Mesodermal cell (in vitro differentiated cells): Measurements from ENCODE around the gene ELL.

Source experiments
- H3K27ac ChIP-seq: 2 replicates; pipeline ENCODE4 v1.7.0; 2013; ENCODE audit warnings: mild to moderate bottlenecking, low read depth, low read length, moderate library complexity; ENCODE audit not compliant: severe bottlenecking
- H3K36me3 ChIP-seq: 2 replicates; pipeline ENCODE4 v1.7.1; 2013; ENCODE audit warnings: mild to moderate bottlenecking, low read length, moderate library complexity; ENCODE audit not compliant: control insufficient read depth, insufficient read depth
- H3K4me1 ChIP-seq: one replicate; pipeline ENCODE4 v1.7.1; 2013; ENCODE audit warnings: mild to moderate bottlenecking, low read length; ENCODE audit not compliant: insufficient read depth, control insufficient read depth, poor library complexity, severe bottlenecking
- H3K4me3 ChIP-seq: 2 replicates; pipeline ENCODE4 v1.7.0; 2013; ENCODE audit warnings: low read length, control low read depth, mild to moderate bottlenecking; ENCODE audit not compliant: insufficient read depth, poor library complexity, severe bottlenecking; ENCODE audit errors: extremely low read depth
- H3K9me3 ChIP-seq: 2 replicates; pipeline ENCODE4 v1.7.1; 2013; ENCODE audit warnings: mild to moderate bottlenecking, low read length, moderate library complexity; ENCODE audit not compliant: control insufficient read depth
- WGBS, 2 experiments: methylation state at CpG; one replicate each; pipeline ENCODE4 v1.1.5; 2013; ENCODE audit warnings: missing lambda C conversion rate in 2 of 2; ENCODE audit not compliant: insufficient coverage in 2 of 2; 5-methylcytosine and 5-hydroxymethylcytosine counted together

ELL gene

GRCh38 chr19:18517606-18518005 is 4.3 kb downstream of the ELL start:
- Histone ChIP-seq H3K4me3 (no peak overlapping the region), H3K4me1 (peaks cover 24% of the 10 kb centered on the region), H3K27ac (no peak overlapping the region), H3K9me3 (no peaks in the 10 kb centered on the region), H3K36me3 (peaks cover 4% of the 10 kb centered on the region)
- 91 to 96% methylated on average over 3 to 4 of the region's 4 CpGs for WGBS, 2 experiments

DNA sequence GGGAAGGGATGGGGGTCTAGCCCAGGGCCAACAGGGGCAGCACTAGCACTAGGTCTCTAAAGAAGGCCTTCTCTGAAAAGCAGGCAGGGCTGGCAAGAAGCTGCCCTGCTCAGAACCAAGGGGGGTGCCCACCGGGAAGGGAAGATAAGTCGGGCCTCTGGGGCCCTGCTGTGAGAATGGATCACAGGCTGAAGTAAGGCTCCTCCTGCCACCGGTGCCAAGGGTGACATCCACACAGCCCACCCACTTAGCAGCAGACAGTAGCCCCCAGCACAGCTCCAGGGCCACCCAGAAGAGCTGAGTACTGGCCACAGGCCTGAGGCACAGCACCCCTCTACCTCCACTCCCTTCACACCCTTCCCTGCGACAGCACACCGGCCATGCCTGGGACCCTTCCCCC is 5.9 kb downstream of the ELL start:
- peaks cover 4% of the 10 kb centered on the region for H3K36me3 ChIP-seq
- no peak overlapping the region for H3K27ac ChIP-seq
- 74 to 85% methylated on average over 5 of the region's 5 CpGs for WGBS, 2 experiments
- H3K9me3 ChIP-seq, result no peaks in the 10 kb centered on the region
- no peak overlapping the region for H3K4me3 ChIP-seq
- H3K4me1 ChIP-seq, result peaks cover 24% of the 10 kb centered on the region

DNA sequence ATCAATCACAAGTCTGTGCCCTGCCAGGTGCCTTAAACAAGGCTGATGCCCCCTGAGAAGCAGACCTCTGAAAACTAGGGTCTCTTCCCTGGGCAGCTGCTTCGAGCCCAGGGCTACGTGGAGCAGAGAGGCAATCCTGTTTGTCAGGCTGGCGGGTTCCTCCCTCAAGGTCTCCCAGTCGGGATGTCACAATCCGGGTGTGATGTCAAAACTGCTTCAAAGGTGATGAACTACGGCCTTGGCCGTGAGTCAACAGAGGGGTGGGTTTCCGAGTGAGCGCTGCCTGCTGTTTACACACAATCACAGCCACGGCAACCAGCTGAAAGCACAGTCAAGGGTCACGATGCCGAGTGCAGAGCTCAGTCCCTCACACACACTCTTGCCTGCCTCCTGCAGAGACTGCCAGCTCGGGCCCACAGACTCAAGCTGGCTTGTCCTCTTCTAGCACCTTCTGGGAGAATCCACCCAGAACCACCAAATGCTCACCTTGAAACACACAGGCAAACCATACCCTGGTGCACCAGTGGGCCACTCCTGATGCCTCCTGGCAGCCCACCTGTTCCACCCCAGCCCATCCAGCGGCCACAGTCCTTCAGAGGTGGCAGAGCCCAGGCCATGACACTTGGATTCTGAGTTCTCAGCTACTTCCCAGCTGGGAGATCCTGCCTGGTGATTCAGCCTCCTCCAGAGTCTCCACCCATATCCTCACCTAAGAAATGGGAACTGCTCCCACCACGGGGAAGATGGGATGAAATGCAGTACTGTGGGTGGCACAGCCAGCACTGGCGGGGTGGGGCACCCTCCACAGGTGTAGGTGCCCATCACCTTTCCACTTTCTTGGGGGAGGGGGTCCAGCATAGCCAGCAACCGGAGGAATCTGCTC is 6.8 kb downstream of the ELL start:
- Histone ChIP-seq H3K4me1 (peaks cover 24% of the 10 kb centered on the region), H3K9me3 (no peaks in the 10 kb centered on the region), H3K4me3 (no peak overlapping the region), H3K27ac (no peak overlapping the region), H3K36me3 (peaks cover 4% of the 10 kb centered on the region)
- WGBS, 2 experiments, result 82 to 83% methylated on average over 15 to 16 of the region's 17 CpGs

- 84 to 89% methylated on average over 8 to 9 of the region's 11 CpGs for WGBS, 2 experiments
- Histone ChIP-seq H3K4me1 (peaks cover 16% of the 10 kb centered on the region), H3K4me3 (no peak overlapping the region), H3K9me3 (no peaks in the 10 kb centered on the region), H3K36me3 (no peaks in the 10 kb centered on the region), H3K27ac (no peak overlapping the region)
These were observed 8.0 kb downstream of the ELL start for GRCh38 chr19:18513868-18514267.

GRCh38 chr19:18510216-18510615 is 11.7 kb downstream of the ELL start:
- Histone ChIP-seq H3K9me3 (no peaks in the 10 kb centered on the region), H3K36me3 (peaks cover 3% of the 10 kb centered on the region), H3K4me3 (no peak overlapping the region), H3K27ac (no peak overlapping the region), H3K4me1 (peaks cover 21% of the 10 kb centered on the region)
- 93 to 98% methylated on average over 6 to 8 of the region's 8 CpGs for WGBS, 2 experiments

DNA sequence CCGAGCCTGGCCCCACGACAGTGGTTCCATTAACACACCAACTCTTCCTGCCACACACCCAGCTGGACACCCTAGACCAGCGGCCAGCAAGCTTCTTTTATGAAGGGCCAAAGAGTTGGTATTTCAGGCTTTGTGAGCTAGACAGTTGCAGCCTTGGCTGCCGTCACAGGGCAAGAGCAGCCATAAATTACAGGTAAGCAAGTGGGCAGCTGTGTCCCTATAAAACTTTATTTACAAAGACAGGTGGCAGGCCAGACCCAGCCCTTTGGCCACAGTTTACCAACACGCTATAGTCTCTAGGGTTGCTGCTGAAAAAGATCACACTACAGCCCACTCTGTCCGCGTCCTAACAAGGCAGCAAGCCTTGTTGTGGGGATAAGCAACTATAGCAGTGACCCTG is 13.3 kb downstream of the ELL start:
- no peak overlapping the region for H3K4me3 ChIP-seq
- H3K9me3 ChIP-seq, result no peaks in the 10 kb centered on the region
- H3K36me3 ChIP-seq, result peaks cover 3% of the 10 kb centered on the region
- peaks cover 17% of the 10 kb centered on the region for H3K4me1 ChIP-seq
- 89 to 96% methylated on average over 3 to 4 of the region's 7 CpGs for WGBS, 2 experiments
- no peak overlapping the region for H3K27ac ChIP-seq

DNA sequence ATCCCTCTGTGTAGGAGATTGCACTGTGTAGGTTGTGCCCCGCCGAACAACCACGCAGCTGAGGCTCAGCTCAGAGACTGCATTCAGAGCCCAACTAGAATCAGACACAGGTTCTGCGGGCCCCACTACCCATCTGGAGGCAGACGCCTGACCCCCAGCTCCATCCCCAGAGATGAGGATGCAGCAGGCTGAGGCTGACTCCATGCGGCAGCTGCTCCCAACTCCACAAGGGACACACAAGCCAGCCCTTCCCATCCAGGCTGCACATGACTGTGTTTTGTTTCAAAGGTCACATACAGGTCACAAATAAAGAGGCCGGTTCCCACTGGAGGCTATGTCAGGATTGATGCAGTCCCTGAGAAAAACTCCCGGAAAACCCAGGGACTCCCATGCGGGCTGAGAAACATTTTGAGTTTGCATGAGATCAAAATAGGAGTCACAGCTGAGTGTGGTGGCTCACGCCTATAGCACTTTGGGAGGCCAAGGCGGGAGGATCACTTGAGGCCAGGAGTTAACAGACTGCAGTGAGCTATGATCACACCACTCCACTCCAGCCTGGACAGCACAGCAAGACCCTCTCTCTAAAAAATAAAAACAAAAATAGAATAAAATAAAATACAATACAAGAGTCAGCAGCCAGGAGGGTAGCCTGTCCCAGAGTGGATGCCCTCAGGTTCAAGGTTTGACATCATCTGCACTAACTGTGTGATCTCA is 14.0 kb downstream of the ELL start:
- H3K27ac ChIP-seq, result peak overlapping the region; percentile 64
- H3K36me3 ChIP-seq, result peaks cover 3% of the 10 kb centered on the region
- no peaks in the 10 kb centered on the region for H3K9me3 ChIP-seq
- 88 to 90% methylated on average over 7 to 9 of the region's 11 CpGs for WGBS, 2 experiments
- H3K4me3 ChIP-seq, result no peak overlapping the region
- H3K4me1 ChIP-seq, result peaks cover 17% of the 10 kb centered on the region

DNA sequence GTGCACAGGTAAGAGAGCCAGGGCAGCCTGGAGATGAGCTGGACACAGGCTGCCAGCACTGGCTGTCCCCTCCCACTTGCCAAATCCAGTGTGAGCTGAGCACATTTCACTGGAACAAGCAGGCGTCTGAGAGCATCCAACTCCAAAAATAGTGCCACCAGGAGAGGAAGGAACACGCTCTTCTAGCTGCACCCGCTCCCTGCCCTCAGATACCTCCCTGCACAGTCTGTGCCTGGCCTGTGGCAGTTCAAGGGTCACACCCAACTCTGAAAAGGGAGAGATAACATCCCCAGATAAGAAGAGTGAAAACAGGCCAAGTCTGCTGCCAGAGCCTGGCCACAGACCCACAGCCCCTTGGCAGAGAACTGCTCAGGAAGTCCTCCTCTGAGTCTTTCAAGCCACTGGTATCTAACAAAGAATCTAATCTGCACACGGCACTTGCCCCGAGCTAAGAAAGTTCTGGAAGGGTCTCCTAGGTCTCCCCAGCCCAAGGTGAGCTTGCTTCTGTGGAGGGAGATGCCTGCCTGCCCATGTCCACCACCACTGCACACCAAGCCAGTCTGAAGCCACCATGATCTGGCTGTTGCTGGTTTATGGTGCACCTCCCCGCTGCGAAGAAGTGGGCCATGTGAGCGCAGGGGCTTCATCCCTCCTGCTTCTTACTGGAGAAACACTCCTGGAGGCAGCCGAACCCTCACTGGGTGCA is 14.7 kb downstream of the ELL start:
- peaks cover 3% of the 10 kb centered on the region for H3K36me3 ChIP-seq
- H3K27ac ChIP-seq, result peak overlapping the region; percentile 64
- H3K4me1 ChIP-seq, result peaks cover 17% of the 10 kb centered on the region
- no peaks in the 10 kb centered on the region for H3K9me3 ChIP-seq
- no peak overlapping the region for H3K4me3 ChIP-seq
- WGBS, 2 experiments, result 91 to 98% methylated on average over 6 to 7 of the region's 9 CpGs

DNA sequence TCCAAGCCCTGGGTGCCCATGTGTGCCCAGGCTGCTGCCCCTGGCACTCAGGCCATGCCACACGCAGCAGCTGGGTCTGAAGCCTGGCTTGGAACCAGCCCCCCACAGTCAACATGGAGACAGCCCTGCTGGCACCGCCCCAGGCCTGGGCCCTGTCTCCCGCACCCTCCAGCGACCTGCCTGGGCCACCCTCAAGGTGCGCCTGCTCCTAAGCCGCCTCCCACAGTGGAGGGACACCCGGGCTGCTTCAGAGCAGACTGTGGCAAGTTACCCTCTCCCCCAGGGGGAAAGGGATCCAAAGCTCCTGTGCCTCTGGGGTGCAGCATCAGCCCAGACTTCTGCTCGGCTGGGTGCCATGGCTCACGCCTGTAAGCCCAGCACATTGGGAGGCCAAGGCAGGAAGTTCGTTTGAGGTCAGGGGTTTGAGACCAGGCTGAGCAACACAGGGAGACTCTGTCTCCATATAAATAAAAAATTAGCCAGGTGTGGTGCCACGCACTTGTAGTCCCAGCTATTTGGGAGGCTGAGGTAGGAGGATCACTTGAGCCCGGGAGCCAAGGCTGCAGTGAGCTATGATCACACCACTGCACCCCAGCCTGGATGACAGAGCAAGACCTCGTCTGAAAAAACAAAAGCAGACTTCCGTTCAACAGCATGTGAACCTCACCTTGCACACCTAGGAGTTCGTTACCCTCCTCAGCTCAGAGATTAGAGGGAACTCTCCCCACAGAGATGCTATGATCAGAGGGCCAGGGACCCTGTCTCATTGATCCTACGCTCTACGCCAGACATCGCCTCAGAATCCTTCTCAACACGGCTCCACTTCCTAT is 15.6 kb downstream of the ELL start:
- Histone ChIP-seq H3K9me3 (no peaks in the 10 kb centered on the region), H3K36me3 (peaks cover 3% of the 10 kb centered on the region), H3K27ac (no peak overlapping the region), H3K4me1 (peaks cover 17% of the 10 kb centered on the region), H3K4me3 (no peak overlapping the region)
- WGBS, 2 experiments, result 92 to 96% methylated on average over 14 to 19 of the region's 19 CpGs
